CD4-positive, alpha-beta T cell treated with Interleukin-21 for 1 hour (primary cell): ENCODE measurements around the gene MGLL.

Experiments used
- DNase-seq: peaks from one replicate; pipeline ENCODE4 v3.0.0-alpha.2; 2020

MGLL gene

DNA sequence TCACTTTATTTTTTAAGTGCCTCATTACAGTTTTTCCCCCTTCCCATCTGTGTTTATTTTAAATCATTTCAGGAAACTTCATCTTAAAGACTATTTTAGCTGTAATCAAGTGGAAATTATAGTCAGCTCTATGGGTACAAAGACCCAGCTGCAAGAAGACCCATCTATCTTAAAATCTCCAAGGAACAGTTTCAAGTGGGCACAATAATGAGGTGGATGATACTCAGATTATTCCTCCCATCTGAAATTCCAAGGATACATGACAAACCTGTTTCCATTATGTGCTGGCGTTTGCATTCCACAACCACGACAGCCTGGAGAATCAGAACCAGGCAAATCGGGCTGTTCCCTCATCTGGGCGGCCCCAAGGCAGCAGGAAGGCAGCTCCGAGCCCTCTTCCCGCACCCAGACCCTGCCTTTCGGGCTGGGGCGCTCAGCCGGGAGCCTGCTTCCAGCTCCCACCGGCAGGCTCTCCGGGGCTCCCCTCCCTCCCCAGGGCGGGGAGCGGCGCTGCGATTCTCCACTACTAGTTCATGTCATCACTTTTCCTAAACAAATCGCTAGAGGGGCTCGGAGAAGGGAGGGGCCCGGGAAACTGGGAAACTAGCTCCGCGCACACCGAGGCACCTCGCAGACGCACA is at the start of gene MGLL:
TSS of gene MGLL (minus strand) at position 475 of the 641 bp plus-strand sequence. CDS start at position 278, 197 bp downstream.
- DNase-seq, result no peak

DNA sequence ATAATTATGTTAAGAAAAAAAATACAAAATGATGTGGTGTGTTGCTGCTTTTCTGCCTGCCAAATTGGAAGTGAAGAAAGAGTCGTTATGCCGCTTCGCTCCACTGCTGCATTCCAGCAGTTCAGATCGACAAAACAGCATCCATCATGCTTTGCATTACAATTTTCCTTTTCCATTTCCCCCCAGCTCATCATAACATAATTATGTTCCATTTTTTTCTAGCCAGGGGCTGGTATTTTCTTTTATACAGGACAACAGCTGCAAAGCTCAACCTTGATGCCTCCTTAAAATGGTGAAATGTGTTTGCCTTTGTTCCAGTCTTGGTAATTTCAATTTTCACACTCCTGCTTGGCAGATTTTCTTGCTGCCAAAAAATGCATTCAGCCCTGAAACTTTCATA is 47.8 kb upstream of the MGLL start:
- no peak for DNase-seq

GRCh38 chr3:127867986-127868385 is 45.7 kb upstream of the MGLL start:
- no peak for DNase-seq

- DNase-seq, result no peak
Measured at GRCh38 chr3:127867412-127867811, 45.1 kb upstream of the MGLL start.

- DNase-seq, result no peak
Measured at GRCh38 chr3:127865941-127866340, 43.6 kb upstream of the MGLL start.

GRCh38 chr3:127860211-127860696 is 37.9 kb upstream of the MGLL start:
- no peak for DNase-seq

DNA sequence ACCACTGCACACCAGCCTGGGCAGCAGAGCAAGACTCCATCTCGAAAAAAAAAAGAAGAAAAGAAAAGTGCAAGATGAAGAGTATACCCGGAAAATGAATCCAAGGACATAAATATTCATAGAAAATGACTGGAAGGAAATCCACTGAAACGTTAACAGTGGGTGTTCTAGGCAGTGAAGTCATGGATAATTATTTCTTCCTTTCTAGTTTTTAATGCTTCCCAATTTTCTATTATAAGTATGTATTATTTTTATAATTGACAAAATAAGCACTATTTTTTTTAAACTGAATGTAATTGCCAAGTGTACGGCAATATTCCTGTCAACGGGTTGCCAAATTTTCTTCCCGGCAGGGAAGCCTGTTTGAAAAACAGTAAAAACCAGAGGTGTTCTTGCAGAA is 37.4 kb upstream of the MGLL start:
- DNase-seq, result no peak

GRCh38 chr3:127858937-127859336 is 36.6 kb upstream of the MGLL start:
- no peak for DNase-seq

DNA sequence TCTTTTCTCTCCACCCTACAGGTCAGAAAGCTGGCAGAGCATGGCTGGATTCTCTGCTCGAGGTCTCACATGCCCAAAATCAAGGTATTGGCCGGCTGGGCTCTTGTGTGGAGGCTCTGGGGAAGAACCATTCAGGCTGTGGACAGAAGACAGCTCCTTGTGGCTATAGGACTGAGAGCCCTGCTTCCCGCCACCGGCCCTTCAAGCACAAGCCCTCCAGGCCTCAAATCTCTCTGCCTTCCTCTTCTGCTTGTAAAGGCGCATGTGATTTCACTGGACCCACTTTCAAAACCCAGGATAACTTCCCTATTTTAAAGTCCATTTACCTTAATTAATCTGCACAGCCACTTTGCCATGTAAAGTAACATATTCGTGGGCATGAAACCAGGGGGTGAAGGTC is 36.2 kb upstream of the MGLL start:
- no peak for DNase-seq

GRCh38 chr3:127857333-127857732 is 35.0 kb upstream of the MGLL start:
- DNase-seq, result no peak

GRCh38 chr3:127856801-127857200 is 34.5 kb upstream of the MGLL start:
- no peak for DNase-seq

DNA sequence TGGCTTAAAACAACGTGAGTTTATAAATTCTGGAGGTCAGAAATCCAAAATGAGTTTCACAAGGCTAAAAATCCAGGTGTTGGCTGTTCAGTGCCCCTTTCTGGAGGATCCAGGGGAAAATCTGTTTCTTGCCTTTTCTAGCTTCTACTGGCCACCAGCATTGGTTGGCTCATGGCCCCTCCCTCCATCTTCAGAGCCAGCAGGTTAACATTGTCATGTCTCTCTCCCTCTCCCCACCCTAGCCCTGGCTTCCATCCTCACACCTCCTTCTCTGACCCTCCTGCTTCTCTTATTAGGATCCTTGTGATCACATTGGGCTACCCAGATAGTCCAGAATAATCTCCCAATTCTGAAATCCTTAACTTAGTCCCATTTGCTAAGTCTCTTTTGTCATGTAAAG is 32.9 kb upstream of the MGLL start:
- no peak for DNase-seq

- DNase-seq, result no peak
Measured at GRCh38 chr3:127853681-127854080, 31.4 kb upstream of the MGLL start.

DNA sequence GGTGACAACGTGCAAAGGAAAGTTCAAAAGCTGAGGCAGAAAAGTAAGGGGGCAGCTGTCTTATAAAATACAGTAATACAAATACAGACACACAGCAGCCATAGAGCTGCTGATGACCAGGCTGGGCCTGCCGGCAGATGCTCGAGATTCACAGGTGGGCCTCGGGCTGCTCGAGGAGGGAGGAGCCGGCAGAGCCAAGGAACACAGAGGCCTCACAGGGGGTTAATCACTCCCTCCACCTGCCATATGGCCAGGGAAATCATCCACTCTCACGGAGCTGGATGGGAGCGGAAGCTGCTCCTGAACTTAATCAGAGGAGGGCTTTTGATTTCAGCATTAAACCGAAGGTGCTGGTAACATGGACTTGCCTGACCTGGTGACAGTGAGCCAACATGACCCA is 29.6 kb upstream of the MGLL start:
- no peak for DNase-seq

GRCh38 chr3:127849368-127849767 is 27.1 kb upstream of the MGLL start:
- no peak for DNase-seq

DNA sequence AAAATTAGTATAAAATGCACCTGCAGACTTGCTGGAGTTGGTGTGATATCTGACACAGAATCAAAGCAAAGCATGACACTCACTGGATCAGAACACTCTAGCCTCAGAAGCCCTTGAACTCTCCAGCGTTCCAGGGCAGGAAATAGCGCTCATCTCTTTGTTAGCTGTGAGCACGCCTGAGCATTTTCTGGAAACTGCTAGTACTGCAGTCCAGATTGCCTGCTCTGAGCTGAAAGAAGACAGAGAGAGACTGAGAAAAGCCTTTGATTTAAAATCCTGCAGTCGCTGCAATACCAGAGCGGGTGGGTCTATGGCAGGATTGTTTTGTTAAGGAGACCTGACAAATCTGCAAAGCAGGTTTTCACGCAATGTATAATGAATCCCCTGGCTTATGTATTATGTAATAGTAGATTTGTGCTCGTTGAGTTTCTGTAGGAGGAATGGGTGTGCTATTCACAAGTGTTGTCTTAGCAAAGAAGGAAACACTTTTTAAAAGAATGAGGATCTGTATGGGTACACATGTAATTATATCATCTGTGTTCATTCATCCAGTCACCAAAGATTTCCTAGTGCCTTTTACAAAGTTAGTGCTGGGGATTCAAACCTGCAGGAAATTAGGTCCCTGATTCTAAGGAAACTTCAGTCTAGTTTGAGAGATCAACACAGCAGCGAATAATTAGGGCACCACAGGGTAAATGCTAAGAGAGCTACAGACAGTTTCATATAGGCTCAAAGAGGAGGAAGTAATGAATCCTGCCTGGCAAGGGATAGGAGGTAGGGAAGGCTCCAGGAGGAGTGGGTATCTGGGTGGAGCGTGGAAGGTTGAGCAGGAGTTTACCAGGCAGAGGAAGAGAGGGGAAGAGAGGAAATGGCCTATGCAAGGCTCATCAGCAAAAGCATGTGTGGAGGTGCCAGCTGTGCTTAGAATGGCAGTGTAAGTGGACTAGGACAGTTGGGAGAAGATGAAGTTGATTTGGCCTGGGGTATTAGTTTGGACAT is 26.1 kb upstream of the MGLL start:
- DNase-seq, result no peak

DNA sequence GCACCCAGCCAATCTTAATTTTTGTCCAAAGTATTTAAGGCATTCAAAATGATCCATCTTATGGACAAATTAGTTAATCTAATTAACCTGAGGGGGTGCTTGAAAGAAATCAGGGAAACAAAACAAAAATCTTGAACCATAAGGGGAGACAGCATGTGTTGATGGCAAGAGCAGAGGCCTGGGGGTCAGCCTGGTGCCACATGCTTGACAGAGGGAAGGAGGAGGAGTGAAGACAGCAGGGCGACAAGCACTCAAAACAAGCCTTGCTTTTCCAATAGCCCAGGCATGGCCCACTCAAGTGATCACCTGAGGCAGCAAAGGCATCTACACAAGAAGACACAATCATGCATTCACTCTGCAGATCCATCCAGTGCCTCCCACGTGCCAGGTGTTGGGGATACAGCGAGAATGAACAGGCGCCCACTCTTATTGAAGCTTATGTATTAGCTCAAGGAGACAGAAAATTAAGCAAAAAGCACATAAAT is 25.0 kb upstream of the MGLL start:
- no peak for DNase-seq

DNA sequence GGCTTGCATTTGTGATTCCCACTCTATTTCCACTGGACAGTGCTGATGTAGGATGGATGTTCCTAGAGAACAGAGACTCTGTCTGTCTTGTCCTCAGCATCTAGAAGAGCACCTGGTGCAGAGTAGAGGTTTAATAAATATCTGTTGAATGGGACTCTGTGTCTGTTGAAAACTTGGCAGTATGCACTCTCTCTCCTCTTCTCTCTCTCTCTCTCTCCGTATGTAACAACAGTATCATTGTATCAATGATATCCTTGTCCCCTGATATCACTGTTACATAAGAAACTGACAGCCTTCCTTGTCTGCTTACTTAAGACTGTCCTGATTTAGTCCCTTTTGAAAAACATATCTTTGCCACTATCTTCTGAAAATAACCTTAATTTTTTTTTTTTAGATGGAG is 24.3 kb upstream of the MGLL start:
- no peak for DNase-seq

- no peak for DNase-seq
Measured at GRCh38 chr3:127844326-127844942, 22.1 kb upstream of the MGLL start.

- DNase-seq, result no peak
Measured at GRCh38 chr3:127840671-127841070, 18.4 kb upstream of the MGLL start.

DNA sequence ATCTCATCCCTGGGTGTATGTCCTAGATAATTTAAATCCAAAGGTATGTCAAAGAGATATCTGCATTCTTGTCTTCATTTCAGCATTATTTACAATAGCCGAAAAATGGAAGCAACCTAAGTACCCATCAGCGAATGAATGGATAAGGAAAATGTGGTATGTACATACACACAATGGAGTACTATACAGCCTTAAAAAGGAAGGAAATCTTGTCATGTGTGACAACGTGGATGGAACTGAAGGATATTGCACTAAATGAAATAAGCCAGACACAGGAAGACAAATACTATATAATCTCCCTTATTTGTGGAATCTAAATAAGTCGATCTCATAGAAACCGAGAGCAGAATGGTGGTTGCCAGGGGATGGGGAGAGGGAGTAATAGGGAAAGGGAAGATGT is 16.8 kb upstream of the MGLL start:
- DNase-seq, result no peak

- no peak for DNase-seq
Measured at GRCh38 chr3:127835993-127836882, 13.9 kb upstream of the MGLL start.
